LNCaP clone FGC (cell line): ENCODE data around the gene SLC2A3.
"Not testable (repeated sequence)": the region's sequence is repeated elsewhere in the genome, so short reads cannot be mapped to it uniquely, and the experiment has no call there.

Experiments
- DNase-seq: peaks from one replicate; pipeline ENCODE4 v3.0.0-alpha.2; 2011; ENCODE audit warnings: low read depth
- H3K4me3 ChIP-seq: 2 replicates; pipeline ENCODE4 v1.5.1; 2011; ENCODE audit warnings: mild to moderate bottlenecking, low read depth, low read length, control low read depth
- CTCF ChIP-seq: IDR thresholded peaks from 2 replicates; pipeline ENCODE4 v1.5.1; 2012; ENCODE audit warnings: mild to moderate bottlenecking; ENCODE audit not compliant: control insufficient read depth, insufficient read depth; ENCODE audit errors: extremely low read depth

Gene SLC2A3

GRCh38 chr12:7892186-7892980 is 43.6 kb downstream of the SLC2A3 start:
- H3K4me3 ChIP-seq, result no peak overlapping the region
- no peak for TF ChIP-seq CTCF
- no peak for DNase-seq

- DNase-seq, result no peak
- no peak overlapping the region for H3K4me3 ChIP-seq
- no peak for TF ChIP-seq CTCF
Measured at GRCh38 chr12:7884689-7885088, 51.3 kb downstream of the SLC2A3 start.

- not testable (repeated sequence) for DNase-seq, H3K4me3 ChIP-seq
Measured at GRCh38 chr12:7881736-7882120, 54.3 kb downstream of the SLC2A3 start.

GRCh38 chr12:7880952-7881735 is 54.8 kb downstream of the SLC2A3 start:
- DNase-seq, H3K4me3 ChIP-seq: not testable (repeated sequence)

- DNase-seq, result no peak
- no peak for TF ChIP-seq CTCF
- H3K4me3 ChIP-seq, result no peak overlapping the region
Measured at GRCh38 chr12:7879246-7879645, 56.7 kb downstream of the SLC2A3 start.

- DNase-seq, result no peak
- no peak for TF ChIP-seq CTCF
- H3K4me3 ChIP-seq, result no peak overlapping the region
Measured at GRCh38 chr12:7877420-7877819, 58.6 kb downstream of the SLC2A3 start.

GRCh38 chr12:7872566-7873319 is 63.2 kb downstream of the SLC2A3 start, which contains the start of gene SLC2A14:
Gene SLC2A14 (minus strand): TSS chr12:7872915. CDS start chr12:7869880, 3,035 bp downstream.
- H3K4me3 ChIP-seq, result no peak within 1 kb of the TSS
- DNase-seq, result no peak

More at GRCh38 chr12:7872566-7873319, 63.2 kb downstream of the SLC2A3 start, which contains the start of gene SLC2A14:
- no peak for TF ChIP-seq CTCF
